H9 (cell line): ENCODE measurements around the gene IMPA2. TPM values are rescaled to one million over a fixed set of nuclear protein-coding genes. Genes with fewer than 3 reads are reported as not detected.

ENCODE experiments used
- DNase-seq: peaks from one replicate; pipeline ENCODE4 v3.0.0-alpha.2; 2017
- H2AFZ ChIP-seq: one replicate; pipeline ENCODE4 v1.6.1; 2013; ENCODE audit warnings: mild to moderate bottlenecking, low read length, control low read depth, moderate library complexity
- H2AK5ac ChIP-seq: 2 replicates; pipeline ENCODE4 v1.6.1; 2013; ENCODE audit warnings: low read length, control low read depth, mixed read lengths; ENCODE audit not compliant: insufficient read length
- H2BK120ac ChIP-seq: one replicate; pipeline ENCODE4 v1.6.1; 2013; ENCODE audit warnings: low read depth, mild to moderate bottlenecking, low read length, control low read depth, inconsistent platforms; ENCODE audit not compliant: poor library complexity, severe bottlenecking
- H2BK12ac ChIP-seq: 2 replicates; pipeline ENCODE4 v1.6.1; 2013; ENCODE audit warnings: low read length, control low read depth, mixed read lengths, low read depth; ENCODE audit not compliant: insufficient read length
- H2BK15ac ChIP-seq: 2 replicates; pipeline ENCODE4 v1.6.1; 2013; ENCODE audit warnings: low read depth, low read length, control low read depth
- H2BK20ac ChIP-seq: one replicate; pipeline ENCODE4 v1.6.1; 2013; ENCODE audit warnings: low read depth, mild to moderate bottlenecking, low read length, control low read depth, inconsistent platforms; ENCODE audit not compliant: poor library complexity, severe bottlenecking
- H2BK5ac ChIP-seq: 2 replicates; pipeline ENCODE4 v1.6.1; 2013; ENCODE audit warnings: low read length, control low read depth, mixed read lengths; ENCODE audit not compliant: insufficient read length
- H3K14ac ChIP-seq: 2 replicates; pipeline ENCODE4 v1.6.1; 2013; ENCODE audit warnings: low read length, control low read depth; ENCODE audit not compliant: insufficient read depth
- H3K18ac ChIP-seq: 2 replicates; pipeline ENCODE4 v1.6.1; 2013; ENCODE audit warnings: low read depth, mild to moderate bottlenecking, mixed read lengths, low read length, control low read depth; ENCODE audit not compliant: insufficient read length
- H3K23ac ChIP-seq: 2 replicates; pipeline ENCODE4 v1.6.1; 2013; ENCODE audit warnings: low read length, control low read depth, mixed read lengths, low read depth; ENCODE audit not compliant: insufficient read length
- H3K23me2 ChIP-seq: 2 replicates; pipeline ENCODE4 v1.6.1; 2013; ENCODE audit warnings: low read depth, mild to moderate bottlenecking, mixed read lengths, low read length, control low read depth; ENCODE audit not compliant: insufficient read length, poor library complexity, severe bottlenecking
- H3K27ac ChIP-seq: 2 replicates; pipeline ENCODE4 v1.5.1; 2013; ENCODE audit warnings: low read length, control low read depth, mixed read lengths, low read depth; ENCODE audit not compliant: insufficient read length
- H3K27me3 ChIP-seq: 2 replicates; pipeline ENCODE4 v1.6.1; 2013; ENCODE audit warnings: low read length, control low read depth, inconsistent platforms; ENCODE audit not compliant: insufficient read depth
- H3K4ac ChIP-seq: 2 replicates; pipeline ENCODE4 v1.6.1; 2013; ENCODE audit warnings: low read depth, mild to moderate bottlenecking, control low read depth, inconsistent platforms, low read length, moderate library complexity
- H3K4me1 ChIP-seq: 2 replicates; pipeline ENCODE4 v1.6.1; 2013; ENCODE audit warnings: low read length, control low read depth, inconsistent platforms; ENCODE audit not compliant: insufficient read depth
- H3K4me2 ChIP-seq: 2 replicates; pipeline ENCODE4 v1.6.1; 2013; ENCODE audit warnings: low read length, control low read depth, mixed read lengths; ENCODE audit not compliant: insufficient read length, insufficient read depth
- H3K56ac ChIP-seq: 2 replicates; pipeline ENCODE4 v1.6.1; 2013; ENCODE audit warnings: low read depth, mild to moderate bottlenecking, mixed read lengths, low read length, control low read depth; ENCODE audit not compliant: insufficient read length
- H3K79me1 ChIP-seq: 2 replicates; pipeline ENCODE4 v1.6.1; 2013; ENCODE audit warnings: low read depth, mild to moderate bottlenecking, moderate library complexity, low read length, control low read depth, inconsistent platforms; ENCODE audit not compliant: insufficient read depth, poor library complexity, severe bottlenecking
- H3K79me2 ChIP-seq: 2 replicates; pipeline ENCODE4 v1.6.1; 2013; ENCODE audit warnings: low read length, control low read depth, inconsistent platforms; ENCODE audit not compliant: insufficient read depth
- H3K9ac ChIP-seq: 2 replicates; pipeline ENCODE4 v1.6.1; 2013; ENCODE audit warnings: low read length, control low read depth, mixed read lengths; ENCODE audit not compliant: insufficient read length; ENCODE audit errors: extremely low read depth
- H3K9me3 ChIP-seq: one replicate; pipeline ENCODE4 v1.6.1; 2013; ENCODE audit warnings: low read depth, low read length, inconsistent platforms; ENCODE audit not compliant: control insufficient read depth
- H3T11ph ChIP-seq: one replicate; pipeline ENCODE4 v1.6.1; 2013; ENCODE audit warnings: mild to moderate bottlenecking, low read length, control low read depth, inconsistent platforms
- H4K20me1 ChIP-seq: one replicate; pipeline ENCODE4 v1.6.1; 2013; ENCODE audit not compliant: control insufficient read depth, insufficient read length, insufficient read depth
- H4K5ac ChIP-seq: 2 replicates; pipeline ENCODE4 v1.6.1; 2013; ENCODE audit warnings: low read depth, mild to moderate bottlenecking, mixed read lengths, low read length, control low read depth; ENCODE audit not compliant: insufficient read length
- H4K8ac ChIP-seq: replicated peaks from 2 replicates; pipeline ENCODE4 v1.6.1; 2013; ENCODE audit warnings: low read length, control low read depth, mixed read lengths, low read depth; ENCODE audit not compliant: insufficient read length
- H4K91ac ChIP-seq: 2 replicates; pipeline ENCODE4 v1.6.1; 2013; ENCODE audit warnings: low read depth, mild to moderate bottlenecking, moderate library complexity, mixed read lengths, low read length, control low read depth; ENCODE audit not compliant: insufficient read length
- H3K27ac Mint-ChIP-seq, 3 experiments: 2 replicates in 2 of 3; 3 replicates in 1 of 3; pipeline ENCODE4 v1.8.0; 2020 to 2021; ENCODE audit warnings: mixed read lengths in 3 of 3, mild to moderate bottlenecking in 1 of 3, moderate library complexity in 1 of 3
- H3K27me3 Mint-ChIP-seq: 2 replicates; pipeline ENCODE4 v1.8.0; 2021; ENCODE audit warnings: low read depth, mild to moderate bottlenecking, moderate library complexity, mixed read lengths
- H3K36me3 Mint-ChIP-seq, 3 experiments: 2 replicates in 2 of 3; 3 replicates in 1 of 3; pipeline ENCODE4 v1.8.0; 2020 to 2021; ENCODE audit warnings: low read depth in 3 of 3, mixed read lengths in 3 of 3; ENCODE audit not compliant: insufficient read depth in 1 of 3
- H3K4me1 Mint-ChIP-seq, 2 experiments: 2 replicates each; pipeline ENCODE4 v1.8.0; 2020; ENCODE audit warnings: mixed read lengths in 2 of 2
- H3K4me3 Mint-ChIP-seq, 2 experiments: 2 replicates in 1 of 2; 3 replicates in 1 of 2; pipeline ENCODE4 v1.8.0; 2020 to 2021; ENCODE audit warnings: mild to moderate bottlenecking in 2 of 2, mixed read lengths in 2 of 2, moderate library complexity in 1 of 2
- H3K9me3 Mint-ChIP-seq, 2 experiments: 2 replicates in 1 of 2; 3 replicates in 1 of 2; pipeline ENCODE4 v1.8.0; 2020; ENCODE audit warnings: mild to moderate bottlenecking in 2 of 2, mixed read lengths in 2 of 2, moderate library complexity in 1 of 2
- CTCF ChIP-seq: fragments of 200-600 bp; sonication (generic); conservative IDR thresholded peaks from 3 replicates; pipeline ENCODE4 v1.8.0; 2021; ENCODE audit warnings: antibody characterized with exemption, mild to moderate bottlenecking
- WGBS: extraction: QIAGEN DNeasy Blood & Tissue Kit; methylation state at CpG from one replicate; pipeline ENCODE4 v1.1.7; 2013; ENCODE audit warnings: missing lambda C conversion rate, low lambda C conversion rate, mixed read lengths; ENCODE audit not compliant: insufficient read length; ENCODE audit errors: extremely low coverage; 5-methylcytosine and 5-hydroxymethylcytosine counted together
- total RNA-seq: library from RNA; stranded (reverse); gene quantifications from 2 replicates; pipeline ENCODE4 v1.2.1, GENCODE V29; 2021

The IMPA2 gene
- total RNA-seq, 1 experiment from 2014 or later, result 73.8 TPM

- H3K27me3 ChIP-seq, result no peaks in the 10 kb centered on the region
Measured at GRCh38 chr18:12030670-12031069, 49.4 kb downstream of the IMPA2 start.

More at GRCh38 chr18:12030670-12031069, 49.4 kb downstream of the IMPA2 start:
- no peak overlapping the region for H3K9ac ChIP-seq
- no peaks in the 10 kb centered on the region for H3K79me1 ChIP-seq
- H4K5ac ChIP-seq, result no peak overlapping the region
- no peaks in the 10 kb centered on the region for H4K20me1 ChIP-seq
- H3K27ac ChIP-seq, result no peak overlapping the region
- no peak overlapping the region for H2BK5ac ChIP-seq
- H2BK15ac ChIP-seq, result no peak overlapping the region
- H3K4me3 Mint-ChIP-seq, result no peak overlapping the region
- H3K9me3 ChIP-seq, result no peaks in the 10 kb centered on the region
- no peaks in the 10 kb centered on the region; a peak in 2 of 5 replicates for H3K9me3 Mint-ChIP-seq
- H3K36me3 Mint-ChIP-seq, result peaks cover 28 to 53% (median 53%) of the 10 kb centered on the region in 3 experiments
- H2BK12ac ChIP-seq, result no peak overlapping the region
- H2BK20ac ChIP-seq, result no peak overlapping the region
- no peak overlapping the region for H4K91ac ChIP-seq
- no peak overlapping the region for H3K56ac ChIP-seq
- no peaks in the 10 kb centered on the region for H3K27me3 Mint-ChIP-seq
- H3K23ac ChIP-seq, result no peak overlapping the region
- no peak overlapping the region for H2AFZ ChIP-seq
- no peak overlapping the region for H3K4me2 ChIP-seq
- peak overlapping the region in 2 of 3 experiments; percentile 25 to 65; a peak in 2 of 7 replicates for H3K27ac Mint-ChIP-seq
- H3K4me1 ChIP-seq, result no peaks in the 10 kb centered on the region
- no peak overlapping the region for H4K8ac ChIP-seq
- no peaks in the 10 kb centered on the region for H3K79me2 ChIP-seq
- no peak overlapping the region for H3K14ac ChIP-seq
- H2AK5ac ChIP-seq, result no peak overlapping the region
- no peak overlapping the region for H3K18ac ChIP-seq
- no peak overlapping the region for H3T11ph ChIP-seq
- no peak overlapping the region for H2BK120ac ChIP-seq
- H3K4me1 Mint-ChIP-seq, result peaks cover 19% of the 10 kb centered on the region in 2 experiments
- H3K4ac ChIP-seq, result no peak overlapping the region
- no CpG with 5 or more reads among the region's 10 CpGs for WGBS
- TF ChIP-seq CTCF, result no peak
- DNase-seq, result no peak
- H3K23me2 ChIP-seq, result no peaks in the 10 kb centered on the region
